HFF-Myc (cell line): ENCODE results near the gene TMEM117.

Experiments used
- DNase-seq: peaks from one replicate; pipeline ENCODE4 v3.0.0-alpha.2; 2011; ENCODE audit warnings: low read depth; ENCODE audit errors: extremely low read depth
- H3K4me3 ChIP-seq: replicated peaks from 2 replicates; pipeline ENCODE4 v1.5.1; 2011; ENCODE audit warnings: low read depth, mild to moderate bottlenecking, control low read depth, low read length
- TF ChIP-seq, protein P1 (sequence below): IDR thresholded peaks from 2 replicates; pipeline ENCODE4 v1.5.1; 2012; ENCODE audit warnings: mild to moderate bottlenecking, low read depth, low read length, control low read depth; ENCODE audit errors: missing control alignments

TMEM117 gene

DNA sequence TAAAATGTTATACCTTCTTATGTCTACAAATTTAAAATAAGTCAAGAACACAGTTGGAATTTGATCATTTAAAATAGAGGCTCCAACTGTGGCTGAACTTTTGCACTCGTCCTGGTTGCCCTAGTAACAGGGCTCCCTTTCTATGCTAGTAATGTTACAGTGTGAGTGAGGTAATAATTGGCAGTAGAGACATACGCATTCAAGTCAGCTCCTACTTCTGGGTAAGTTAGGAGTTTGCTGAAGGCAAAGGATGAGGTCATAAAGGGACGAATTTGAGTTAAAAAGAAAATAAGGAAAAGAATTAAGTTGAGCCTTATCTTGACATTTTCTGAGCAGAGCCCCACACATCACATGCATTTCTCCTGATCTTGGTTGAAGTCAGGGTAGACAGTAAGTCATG lies 129.1 kb downstream of the TMEM117 start:
- no peak for DNase-seq
- H3K4me3 ChIP-seq = no peak overlapping the region
- TF ChIP-seq, protein P1, sequence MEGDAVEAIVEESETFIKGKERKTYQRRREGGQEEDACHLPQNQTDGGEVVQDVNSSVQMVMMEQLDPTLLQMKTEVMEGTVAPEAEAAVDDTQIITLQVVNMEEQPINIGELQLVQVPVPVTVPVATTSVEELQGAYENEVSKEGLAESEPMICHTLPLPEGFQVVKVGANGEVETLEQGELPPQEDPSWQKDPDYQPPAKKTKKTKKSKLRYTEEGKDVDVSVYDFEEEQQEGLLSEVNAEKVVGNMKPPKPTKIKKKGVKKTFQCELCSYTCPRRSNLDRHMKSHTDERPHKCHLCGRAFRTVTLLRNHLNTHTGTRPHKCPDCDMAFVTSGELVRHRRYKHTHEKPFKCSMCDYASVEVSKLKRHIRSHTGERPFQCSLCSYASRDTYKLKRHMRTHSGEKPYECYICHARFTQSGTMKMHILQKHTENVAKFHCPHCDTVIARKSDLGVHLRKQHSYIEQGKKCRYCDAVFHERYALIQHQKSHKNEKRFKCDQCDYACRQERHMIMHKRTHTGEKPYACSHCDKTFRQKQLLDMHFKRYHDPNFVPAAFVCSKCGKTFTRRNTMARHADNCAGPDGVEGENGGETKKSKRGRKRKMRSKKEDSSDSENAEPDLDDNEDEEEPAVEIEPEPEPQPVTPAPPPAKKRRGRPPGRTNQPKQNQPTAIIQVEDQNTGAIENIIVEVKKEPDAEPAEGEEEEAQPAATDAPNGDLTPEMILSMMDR = no peak

DNA sequence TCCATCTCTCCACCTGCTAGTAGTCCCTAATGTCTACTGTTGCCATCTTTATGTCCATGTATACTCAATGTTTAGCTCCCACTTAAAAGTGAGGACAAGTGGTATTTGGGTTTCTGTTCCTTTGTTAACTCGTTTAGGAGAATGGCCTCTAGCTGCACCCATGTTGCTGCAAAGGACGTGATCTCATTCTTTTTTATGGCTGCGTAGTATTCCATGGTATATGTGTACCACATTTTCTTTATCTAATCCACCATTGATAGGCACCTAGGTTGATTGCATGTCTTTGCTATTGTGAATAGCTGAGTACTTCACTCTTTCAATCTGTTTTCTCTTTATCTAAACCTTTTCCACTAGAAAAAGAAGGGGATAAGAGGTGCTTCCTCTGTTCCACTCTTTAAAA lies 130.0 kb downstream of the TMEM117 start:
- H3K4me3 ChIP-seq = no peak overlapping the region
- no peak for DNase-seq
- TF ChIP-seq, protein P1 = no peak

DNA sequence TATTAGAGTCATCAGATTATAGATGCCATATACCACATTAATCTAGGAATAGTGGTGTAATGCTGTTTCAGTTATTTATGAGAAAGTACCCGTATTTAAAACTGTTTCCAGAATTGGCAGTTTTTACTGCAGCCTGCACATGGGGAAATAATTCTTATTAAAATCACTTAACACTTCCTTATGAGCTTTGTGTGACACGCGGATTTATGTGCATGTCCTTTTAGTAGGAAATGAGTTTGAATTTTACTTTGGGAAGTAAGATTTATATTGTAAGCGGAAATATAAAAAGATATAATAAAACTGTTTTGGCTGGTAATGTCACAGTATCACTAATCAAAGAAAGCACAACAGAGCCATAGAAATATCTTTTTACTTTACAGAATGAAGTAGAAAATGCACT lies 132.9 kb downstream of the TMEM117 start:
- H3K4me3 ChIP-seq = no peak overlapping the region
- TF ChIP-seq, protein P1 = no peak
- no peak for DNase-seq

DNA sequence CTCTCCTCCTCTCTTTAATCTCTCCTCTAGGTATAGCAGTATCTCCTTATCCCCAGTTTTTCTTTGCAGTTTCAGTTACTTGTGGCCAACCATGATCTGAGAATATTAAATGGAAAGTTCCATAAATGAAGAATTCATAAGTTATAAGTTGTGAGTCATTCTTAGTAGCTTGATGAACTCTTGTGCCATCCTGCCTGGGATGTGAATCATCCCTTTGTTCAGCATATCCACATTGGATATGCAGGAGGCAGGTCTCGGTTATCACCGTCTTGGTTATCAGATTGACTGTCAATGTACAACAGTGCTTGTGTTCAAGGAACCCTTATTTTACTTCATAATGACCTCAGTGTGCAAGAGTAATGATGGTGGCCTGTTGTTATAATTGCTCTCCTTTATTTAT lies 134.0 kb downstream of the TMEM117 start:
- DNase-seq = no peak
- no peak overlapping the region for H3K4me3 ChIP-seq
- TF ChIP-seq, protein P1 = no peak

DNA sequence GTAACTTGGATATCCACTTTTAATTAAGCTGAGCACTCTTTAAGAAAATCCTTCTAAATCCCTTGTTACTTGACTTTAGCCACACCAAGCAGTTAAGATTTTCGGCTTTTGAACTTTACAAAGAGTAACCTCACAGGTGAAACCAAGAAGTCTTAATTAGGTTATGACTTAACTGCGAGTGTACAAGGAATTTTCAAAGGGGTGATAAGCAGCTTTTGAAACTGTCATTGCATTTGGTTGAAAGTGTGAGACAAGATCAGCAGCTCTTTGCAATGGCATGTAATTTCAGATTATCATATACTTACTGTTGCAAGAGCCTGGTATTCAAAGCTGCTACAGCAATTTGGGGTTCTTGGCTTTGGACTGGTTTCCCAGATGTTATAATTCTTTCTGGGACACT lies 137.5 kb downstream of the TMEM117 start:
- no peak for DNase-seq
- no peak overlapping the region for H3K4me3 ChIP-seq
- TF ChIP-seq, protein P1 = no peak

DNA sequence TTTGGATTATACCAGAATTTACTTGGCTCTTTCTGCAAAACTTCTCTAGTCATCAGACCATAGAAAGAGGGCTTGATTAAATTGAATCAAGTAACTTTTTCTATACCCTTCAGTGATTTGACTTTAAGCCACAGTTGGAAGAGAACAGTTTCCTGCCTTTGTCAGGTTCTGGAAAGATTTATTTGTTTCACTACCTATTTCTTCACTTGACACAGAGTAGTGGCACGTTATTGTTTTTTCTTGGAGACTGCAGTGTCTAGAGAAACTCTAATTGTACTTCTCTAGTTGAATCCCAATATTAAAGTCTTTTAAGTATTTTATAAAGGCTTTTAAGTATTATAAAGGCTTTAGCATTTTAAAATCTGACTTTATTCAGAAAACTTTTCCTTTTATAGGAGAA lies 138.1 kb downstream of the TMEM117 start:
- no peak for DNase-seq
- TF ChIP-seq, protein P1 = no peak
- H3K4me3 ChIP-seq = no peak overlapping the region

DNA sequence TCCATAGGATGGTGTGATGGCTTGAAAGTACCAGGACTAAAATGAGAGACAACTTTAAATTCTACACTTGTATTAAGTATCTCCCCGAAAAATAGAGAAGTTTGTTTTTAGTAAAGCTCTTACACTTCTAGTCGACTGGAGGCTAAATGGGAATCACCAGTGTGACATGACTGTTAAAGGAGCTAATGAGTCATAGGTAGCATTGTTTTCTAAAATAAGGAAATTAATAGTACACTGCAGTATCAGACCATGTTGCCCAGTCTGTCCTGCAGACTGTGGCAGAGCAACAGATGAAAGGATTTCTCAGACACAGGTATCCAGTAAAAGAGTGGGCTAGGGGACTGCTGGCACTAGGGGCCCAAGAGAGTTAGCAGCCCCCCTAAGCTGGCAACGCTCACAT lies 140.1 kb downstream of the TMEM117 start:
- H3K4me3 ChIP-seq = no peak overlapping the region
- TF ChIP-seq, protein P1 = no peak
- DNase-seq = no peak
